GM21526 (cell line): ENCODE data around the gene TEN1.

Experiments
- ATAC-seq: cut with Tn5 transposase; IDR thresholded peaks from one replicate; pipeline ENCODE4 v1.9.1; 2021; ENCODE audit warnings: moderate library complexity; ENCODE audit not compliant: unreplicated experiment, low FRiP score

Gene TEN1

GRCh38 chr17:75975757-75976174 is 3.3 kb upstream of the TEN1 start:
- ATAC-seq: no peak

GRCh38 chr17:75976175-75976848 is 2.7 kb upstream of the TEN1 start:
- no peak for ATAC-seq

GRCh38 chr17:75979705-75980187 is 706 bp downstream of the TEN1 start:
- peak; percentile 18 for ATAC-seq

GRCh38 chr17:75980188-75981018 is 1.4 kb downstream of the TEN1 start:
- ATAC-seq: no peak

GRCh38 chr17:75981019-75981615 is 2.1 kb downstream of the TEN1 start:
- no peak for ATAC-seq

- ATAC-seq: no peak
These were observed 4.6 kb downstream of the TEN1 start for GRCh38 chr17:75983501-75984181.

DNA sequence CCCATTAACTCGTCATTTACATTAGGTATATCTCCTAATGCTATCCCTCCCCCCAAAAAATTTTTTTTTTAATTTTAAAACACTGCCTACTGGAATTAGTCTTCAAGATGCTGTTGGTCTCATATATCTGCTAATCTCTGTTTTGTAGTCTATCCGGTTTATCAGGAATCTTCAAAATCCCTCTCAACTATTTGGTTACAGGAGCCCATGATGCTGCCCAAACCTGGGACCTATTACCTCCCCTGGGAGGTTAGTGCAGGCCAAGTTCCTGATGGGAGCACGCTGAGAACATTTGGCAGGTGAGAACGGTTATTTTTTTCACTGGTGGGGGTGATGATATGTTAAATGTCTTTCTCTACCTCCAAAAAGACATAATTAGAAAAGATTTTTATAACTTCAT is 6.9 kb downstream of the TEN1 start:
- ATAC-seq: no peak

DNA sequence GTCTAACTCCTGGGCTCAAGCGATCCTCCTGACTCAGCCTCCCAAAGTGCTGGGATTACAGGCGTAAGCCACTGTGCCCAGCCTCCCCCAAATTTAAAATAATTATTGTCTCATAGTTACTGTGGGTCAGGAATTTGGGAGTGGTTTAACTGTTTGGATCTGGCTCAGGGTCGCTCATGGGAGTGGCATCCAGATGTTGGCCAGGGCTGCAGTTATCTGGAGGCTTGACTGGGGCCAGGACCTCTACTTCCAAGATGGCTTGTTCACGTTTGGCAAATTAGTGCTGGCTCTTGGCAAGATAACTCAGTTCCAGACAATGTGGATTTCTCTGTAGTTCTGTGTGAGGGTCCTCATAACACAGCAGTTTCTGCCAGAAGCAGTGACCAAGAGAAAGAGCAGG is 8.0 kb downstream of the TEN1 start:
- no peak for ATAC-seq

DNA sequence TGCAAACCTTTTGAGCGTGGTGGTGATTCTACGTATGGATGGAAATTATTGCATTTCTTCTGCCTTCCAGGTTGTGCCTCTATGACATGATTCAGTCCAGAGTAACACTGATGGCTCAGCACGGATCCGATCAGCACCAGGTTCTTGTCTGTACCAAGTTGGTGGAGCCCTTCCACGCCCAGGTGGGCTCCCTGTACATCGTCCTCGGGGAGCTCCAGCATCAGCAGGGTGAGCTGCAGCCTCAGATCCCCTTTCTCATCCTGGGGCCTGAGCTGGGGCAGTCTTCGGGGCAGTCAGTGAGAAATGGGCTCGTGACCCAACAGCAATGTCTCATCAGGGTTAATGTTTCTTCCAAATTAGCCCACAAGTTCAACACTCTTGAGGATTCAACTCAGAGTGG is 12.4 kb downstream of the TEN1 start:
- no peak for ATAC-seq

DNA sequence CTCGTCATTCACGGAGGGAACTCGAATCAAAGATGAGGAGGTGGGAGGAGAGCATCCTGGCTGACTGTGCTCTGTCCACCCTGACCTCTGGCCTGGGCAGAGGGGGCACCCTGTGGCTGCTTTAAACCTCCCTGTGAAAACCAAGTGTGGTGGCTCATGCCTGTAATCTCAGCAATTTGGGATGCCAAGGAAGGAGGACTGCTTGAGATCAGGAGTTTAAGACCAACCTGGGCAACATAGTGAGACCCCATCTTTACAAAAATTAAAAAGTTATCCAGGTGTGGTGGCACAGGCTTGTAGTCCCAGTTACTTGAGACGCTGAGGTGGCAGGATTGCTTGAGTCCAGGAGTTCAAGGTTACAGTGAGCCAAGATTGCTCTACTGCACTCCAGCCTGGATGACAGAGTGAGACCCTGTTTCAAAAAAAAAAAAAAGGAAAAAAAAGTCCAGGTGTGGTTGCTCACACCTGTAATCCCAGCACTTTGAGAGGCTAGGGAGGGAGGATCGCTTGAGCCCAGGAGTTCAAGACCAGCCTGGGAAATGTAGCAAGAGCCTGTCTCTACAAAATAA is 15.8 kb downstream of the TEN1 start:
- ATAC-seq: no peak

DNA sequence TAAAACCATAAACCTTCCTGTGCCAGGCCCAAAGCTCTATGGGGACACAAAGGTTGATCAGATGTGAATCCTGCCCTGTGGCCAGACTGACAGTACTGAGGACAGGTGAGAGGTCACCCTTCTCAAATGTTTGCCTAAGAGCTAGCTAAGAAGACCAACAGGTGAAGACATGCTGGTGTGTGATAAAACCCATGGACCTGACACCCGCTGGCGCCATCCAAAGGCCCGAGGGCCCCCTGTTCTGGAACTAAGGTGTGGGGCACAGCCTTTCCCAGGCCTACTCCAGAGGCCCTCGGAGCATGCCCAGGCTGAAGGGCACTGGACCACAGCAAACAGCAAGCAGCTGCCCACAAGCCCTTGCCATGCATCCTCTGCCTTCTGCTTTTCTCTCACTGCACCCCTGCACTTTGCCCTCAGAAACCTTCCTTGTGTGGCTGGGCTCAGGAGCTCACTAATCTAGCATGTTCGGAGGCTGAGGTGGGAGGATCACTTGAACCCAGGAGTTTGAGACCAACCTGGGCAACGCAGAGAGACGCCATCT is 16.4 kb downstream of the TEN1 start:
- no peak for ATAC-seq

DNA sequence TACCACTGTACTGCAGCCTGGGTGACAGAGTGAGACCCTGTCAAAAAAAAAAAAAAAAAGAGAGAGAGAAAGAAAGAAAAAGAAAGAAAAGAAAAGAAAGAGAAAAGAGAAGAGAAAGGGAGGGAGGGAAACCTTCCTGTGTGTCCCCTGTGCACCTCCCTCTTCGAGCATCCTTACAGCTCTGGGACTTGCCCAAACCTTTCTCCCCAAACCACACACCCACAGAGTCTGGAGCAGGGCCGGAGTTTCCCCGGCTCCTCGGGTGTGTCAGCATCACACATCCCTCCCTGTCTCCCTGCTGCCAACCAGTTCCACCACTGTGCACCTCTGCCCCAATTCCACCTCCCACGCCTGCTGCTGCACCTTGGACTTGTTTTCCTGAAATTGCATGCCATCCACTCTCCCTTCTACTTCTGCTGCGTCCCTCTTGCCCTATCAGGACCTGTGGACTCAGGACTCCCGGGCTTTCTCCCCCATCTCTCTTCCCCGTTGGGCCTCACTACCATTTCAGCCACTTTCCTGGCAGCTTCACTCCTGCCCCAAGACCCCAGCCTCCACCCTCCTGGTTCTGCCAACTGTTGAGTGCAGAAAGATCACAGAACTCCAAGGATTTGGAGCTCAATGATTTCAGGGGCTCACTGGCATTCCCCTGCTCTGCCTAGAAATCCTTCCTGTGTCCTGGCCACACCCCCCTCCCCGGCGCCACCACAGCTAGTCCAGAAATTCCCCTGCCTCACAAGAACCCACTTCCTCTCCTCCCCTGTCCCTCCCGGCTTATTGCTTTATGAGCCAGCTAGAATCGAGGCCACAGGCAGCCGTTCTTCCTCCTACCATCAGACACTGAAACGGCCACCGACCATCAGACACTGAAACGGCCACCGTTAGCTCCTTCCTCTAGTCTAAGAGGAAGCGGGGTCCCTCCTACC is 17.9 kb downstream of the TEN1 start:
- ATAC-seq: no peak

- ATAC-seq: no peak
These were observed 19.3 kb downstream of the TEN1 start for GRCh38 chr17:75998327-75998795.

- no peak for ATAC-seq
These were observed 21.1 kb downstream of the TEN1 start for GRCh38 chr17:76000016-76000754.

GRCh38 chr17:76000755-76001521 is 21.9 kb downstream of the TEN1 start, which contains the start of gene CDK3:
CDK3 (plus strand) TSS chr17:76000855; CDS start chr17:76001426, 571 bp downstream.
- no peak for ATAC-seq

DNA sequence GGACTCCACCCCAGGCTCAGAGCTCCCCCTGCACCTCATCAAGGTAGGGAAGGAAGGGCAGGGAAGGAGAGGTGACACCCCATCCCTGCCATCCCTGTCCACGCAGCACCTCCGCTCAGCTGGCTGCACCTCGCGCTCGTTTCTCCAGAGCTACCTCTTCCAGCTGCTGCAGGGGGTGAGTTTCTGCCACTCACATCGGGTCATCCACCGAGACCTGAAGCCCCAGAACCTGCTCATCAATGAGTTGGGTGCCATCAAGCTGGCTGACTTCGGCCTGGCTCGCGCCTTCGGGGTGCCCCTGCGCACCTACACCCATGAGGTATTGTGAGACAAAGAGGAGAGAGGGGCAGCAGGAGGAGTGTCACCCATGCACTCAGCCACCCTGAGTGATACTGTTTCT is 23.1 kb downstream of the TEN1 start:
- ATAC-seq: no peak

- ATAC-seq: no peak
These were observed 24.9 kb downstream of the TEN1 start for GRCh38 chr17:76003915-76004314.
